SU-DHL-6 (cell line): ENCODE results near the gene PPL.

Source experiments
- H2AFZ ChIP-seq: fragments of 200-600 bp; sonication (generic); 2 replicates; pipeline ENCODE4 v1.6.1; 2014; ENCODE audit warnings: low read depth, mild to moderate bottlenecking, moderate library complexity, mixed read lengths, antibody characterized with exemption, low read length; ENCODE audit not compliant: severe bottlenecking
- H3F3A ChIP-seq: fragments of 200-600 bp; shearing (Covaris generic); 2 replicates; pipeline ENCODE4 v1.6.0; 2016; ENCODE audit warnings: antibody characterized with exemption, mild to moderate bottlenecking; ENCODE audit not compliant: insufficient read depth
- H3K27ac ChIP-seq: fragments of 200-600 bp; sonication (generic); 2 replicates; pipeline ENCODE4 v1.5.1; 2016; ENCODE audit warnings: low read depth, mild to moderate bottlenecking, low read length, moderate library complexity, mixed read lengths
- H3K27me3 ChIP-seq: fragments of 200-600 bp; sonication (generic), shearing (Covaris generic); 2 replicates; pipeline ENCODE4 v1.6.0; 2014; ENCODE audit warnings: mild to moderate bottlenecking, low read length
- H3K36me3 ChIP-seq: fragments of 200-600 bp; sonication (generic); 2 replicates; pipeline ENCODE4 v1.6.1; 2014; ENCODE audit warnings: mild to moderate bottlenecking, low read length, mixed read lengths
- H3K4me2 ChIP-seq: fragments of 300-600, 200-600 bp; shearing (Covaris generic), sonication (generic); 2 replicates; pipeline ENCODE4 v1.6.0; 2014; ENCODE audit warnings: low read length, low read depth, mild to moderate bottlenecking; ENCODE audit not compliant: poor library complexity, severe bottlenecking
- H3K4me3 ChIP-seq: fragments of 200-600 bp; sonication (generic); 2 replicates; pipeline ENCODE4 v1.5.1; 2014; ENCODE audit warnings: antibody characterized with exemption, low read length, mild to moderate bottlenecking, mixed read lengths; ENCODE audit not compliant: insufficient read depth, poor library complexity, severe bottlenecking
- H3K79me2 ChIP-seq: fragments of 200-600 bp; sonication (generic); 2 replicates; pipeline ENCODE4 v1.6.1; 2014; ENCODE audit warnings: mild to moderate bottlenecking, low read length, moderate library complexity; ENCODE audit not compliant: insufficient read depth
- H3K9ac ChIP-seq: fragments of 200-600 bp; sonication (generic); 2 replicates; pipeline ENCODE4 v1.7.0; 2014; ENCODE audit warnings: mild to moderate bottlenecking, low read length
- H3K9me2 ChIP-seq: fragments of 200-600 bp; sonication (generic); replicated peaks from 2 replicates; pipeline ENCODE4 v1.6.1; 2014; ENCODE audit warnings: low read length; ENCODE audit not compliant: insufficient read depth
- H3K9me3 ChIP-seq: fragments of 200-600 bp; sonication (generic); 2 replicates; pipeline ENCODE4 v1.6.1; 2014; ENCODE audit warnings: low read length, mixed read lengths; ENCODE audit not compliant: insufficient read depth
- H4K20me1 ChIP-seq: fragments of 200-600 bp; sonication (generic); 2 replicates; pipeline ENCODE4 v1.6.1; 2014; ENCODE audit warnings: low read depth, mild to moderate bottlenecking, antibody characterized with exemption, low read length, moderate library complexity, mixed read lengths
- CTCF ChIP-seq: fragments of 200-600 bp; sonication (generic); IDR thresholded peaks from one replicate; pipeline ENCODE4 v1.5.1; 2017; ENCODE audit warnings: antibody characterized with exemption, mild to moderate bottlenecking, low read length, moderate library complexity; ENCODE audit not compliant: insufficient read depth, poor library complexity, severe bottlenecking
- EZH2phosphoT487 ChIP-seq: fragments of 200-600 bp; sonication (generic), shearing (Covaris generic); conservative IDR thresholded peaks from 2 replicates; pipeline ENCODE4 v1.6.1; 2018; ENCODE audit warnings: mild to moderate bottlenecking, antibody characterized with exemption, low read length, moderate library complexity, mixed read lengths

Gene PPL

GRCh38 chr16:4894276-4895150, 42.4 kb downstream of the PPL start:
- Histone ChIP-seq H3K27me3 (no peaks in the 10 kb centered on the region), H3K27ac (no peak overlapping the region), H3K36me3 (no peaks in the 10 kb centered on the region), H3K4me3 (no peak overlapping the region), H4K20me1 (no peaks in the 10 kb centered on the region), H3K9me3 (no peaks in the 10 kb centered on the region), H3K79me2 (no peaks in the 10 kb centered on the region), H3F3A (no peaks in the 10 kb centered on the region), H3K9me2 (no peaks in the 10 kb centered on the region), H3K4me2 (no peak overlapping the region), H2AFZ (no peak overlapping the region), H3K9ac (no peak overlapping the region)
- no peak for TF ChIP-seq CTCF
- TF ChIP-seq EZH2phosphoT487: no peak

- no peak overlapping the region for H3K9ac ChIP-seq
- H3K36me3 ChIP-seq: no peaks in the 10 kb centered on the region
- no peaks in the 10 kb centered on the region for H3F3A ChIP-seq
- H3K9me3 ChIP-seq: no peaks in the 10 kb centered on the region
- H2AFZ ChIP-seq: no peak overlapping the region
- no peaks in the 10 kb centered on the region for H3K27me3 ChIP-seq
- no peak overlapping the region for H3K4me3 ChIP-seq
- no peaks in the 10 kb centered on the region for H3K79me2 ChIP-seq
- H3K9me2 ChIP-seq: no peaks in the 10 kb centered on the region
- H4K20me1 ChIP-seq: no peaks in the 10 kb centered on the region
- no peak overlapping the region for H3K27ac ChIP-seq
- H3K4me2 ChIP-seq: no peak overlapping the region
- no peak for TF ChIP-seq CTCF
These were observed 43.7 kb downstream of the PPL start for GRCh38 chr16:4893103-4893862.

- Histone ChIP-seq H3K9ac (no peak overlapping the region), H3K9me3 (no peaks in the 10 kb centered on the region), H3K36me3 (no peaks in the 10 kb centered on the region), H3K27ac (no peak overlapping the region), H3F3A (no peaks in the 10 kb centered on the region), H3K79me2 (no peaks in the 10 kb centered on the region), H3K9me2 (no peaks in the 10 kb centered on the region), H3K4me3 (no peak overlapping the region), H3K27me3 (no peaks in the 10 kb centered on the region), H3K4me2 (no peak overlapping the region), H2AFZ (no peak overlapping the region), H4K20me1 (no peaks in the 10 kb centered on the region)
- TF ChIP-seq EZH2phosphoT487: no peak
- TF ChIP-seq CTCF: no peak
These were observed 44.4 kb downstream of the PPL start for GRCh38 chr16:4892361-4893102.
